ENCODE measurements around the gene MAP3K4.

- TF ChIP-seq CTCF (IDR thresholded peaks at IDR 0.05): no peak
- no peak for TF ChIP-seq EP300 (IDR thresholded peaks at IDR 0.05)
- TF ChIP-seq POLR2A (IDR thresholded peaks at IDR 0.05): no peak
These were observed 103.4 kb downstream of the MAP3K4 start for GRCh38 chr6:161094955-161095354.

All from ovary (tissue), 3 donors.